HepG2 (cell line): ENCODE measurements around the gene CAPN7. TPM values are rescaled to one million over a fixed set of nuclear protein-coding genes. Genes with fewer than 3 reads are reported as not detected.
A peak's percentile ranks its signal among the peaks of the same experiment; 100 is the strongest.

ENCODE experiments used
- ATRX ChIP-seq: sonication (generic); formaldehyde crosslinking; IDR thresholded peaks from 2 replicates; pipeline ENCODE4 v1.4.0; 2020; ENCODE audit warnings: missing genetic modification reagents, borderline replicate concordance
- BRCA1 ChIP-seq: sonication (generic); formaldehyde crosslinking; IDR thresholded peaks from 2 replicates; pipeline ENCODE4 v1.4.0; 2020; ENCODE audit warnings: missing genetic modification reagents
- CSRNP2 ChIP-seq: sonication (generic); formaldehyde crosslinking; conservative IDR thresholded peaks from 2 replicates; pipeline ENCODE4 v1.8.0; 2022; ENCODE audit warnings: low read depth, missing genetic modification reagents
- FIP1L1 ChIP-seq: fragments of 200-400 bp; formaldehyde crosslinking; IDR thresholded peaks from 2 replicates; pipeline ENCODE4 v1.6.1; 2018; ENCODE audit warnings: low read depth, mild to moderate bottlenecking, low read length, moderate library complexity, borderline replicate concordance; ENCODE audit not compliant: insufficient read depth
- GATA4 ChIP-seq: sonication (generic); IDR thresholded peaks from 2 replicates; pipeline ENCODE4 v1.6.1; 2016; ENCODE audit warnings: antibody characterized with exemption, low read depth, borderline replicate concordance
- HHEX ChIP-seq: IDR thresholded peaks from 2 replicates; pipeline ENCODE4 v1.6.1; 2016; ENCODE audit warnings: control low read depth
- KDM1A ChIP-seq: IDR thresholded peaks from 2 replicates; pipeline ENCODE4 v1.6.1; 2016; ENCODE audit warnings: missing compliant biosample characterization
- MAF1 ChIP-seq: sonication (generic); formaldehyde crosslinking; IDR thresholded peaks from 2 replicates; pipeline ENCODE4 v1.5.0; 2020; ENCODE audit warnings: missing genetic modification reagents, borderline replicate concordance
- RFXAP ChIP-seq: sonication (generic); formaldehyde crosslinking; IDR thresholded peaks from 2 replicates; pipeline ENCODE4 v1.4.0; 2020; ENCODE audit warnings: missing genetic modification reagents, borderline replicate concordance
- SOX13 ChIP-seq, 3 experiments: fragments of 450-650 bp in 1 of 3; sonication (generic) in 1 of 3; formaldehyde crosslinking in 1 of 3; IDR thresholded peaks in 2 of 3; conservative IDR thresholded peaks in 1 of 3; 2 replicates each; pipeline versions ENCODE4 v1.5.0 to v1.6.1; 2016 to 2020; ENCODE audit warnings: antibody characterized with exemption in 1 of 3, mild to moderate bottlenecking in 1 of 3, missing compliant biosample characterization in 1 of 3, missing genetic modification reagents in 1 of 3, moderate library complexity in 1 of 3
- TP53 ChIP-seq: sonication (generic); formaldehyde crosslinking; conservative IDR thresholded peaks from 2 replicates; pipeline ENCODE4 v1.4.0; 2020; ENCODE audit warnings: missing genetic modification reagents
- ZBTB21 ChIP-seq: sonication (generic); formaldehyde crosslinking; IDR thresholded peaks from 2 replicates; pipeline ENCODE4 v1.4.0; 2020; ENCODE audit warnings: missing genetic modification reagents
- ZEB1 ChIP-seq: IDR thresholded peaks from 2 replicates; pipeline ENCODE4 v1.6.1; 2012; ENCODE audit warnings: mild to moderate bottlenecking, low read depth, inconsistent platforms; ENCODE audit not compliant: insufficient replicate concordance
- ZFP37 ChIP-seq: sonication (generic); formaldehyde crosslinking; IDR thresholded peaks from 2 replicates; pipeline ENCODE4 v1.4.0; 2020; ENCODE audit warnings: missing genetic modification reagents, borderline replicate concordance
- ZNF333 ChIP-seq: sonication (generic); formaldehyde crosslinking; IDR thresholded peaks from 2 replicates; pipeline ENCODE4 v1.4.0; 2020; ENCODE audit warnings: mild to moderate bottlenecking, missing genetic modification reagents, borderline replicate concordance
- ZNF580 ChIP-seq: IDR thresholded peaks from 2 replicates; pipeline ENCODE4 v1.6.1; 2016; ENCODE audit warnings: low read depth, borderline replicate concordance
- ZNF598 ChIP-seq: sonication (generic); formaldehyde crosslinking; IDR thresholded peaks from 2 replicates; pipeline ENCODE4 v1.5.1; 2020; ENCODE audit warnings: mild to moderate bottlenecking, missing genetic modification reagents, borderline replicate concordance
- ZNF614 ChIP-seq: IDR thresholded peaks from 2 replicates; pipeline ENCODE4 v1.6.1; 2018; ENCODE audit warnings: missing biosample characterization, missing genetic modification reagents, inconsistent platforms, borderline replicate concordance
- polyA plus RNA-seq, 8 experiments: library from polyadenylated mRNA; depleted of rRNA in 3 of 8; stranded (reverse) in 7 of 8; unstranded in 1 of 8; fragments of >200 nt; fragmentation: Illumina TruSeq in 4 of 8; extraction: Trizol in 4 of 8; gene quantifications; 2 replicates each; pipeline versions ENCODE4 v1.2.1 to v1.2.3, GENCODE V29; 2011 to 2016; ENCODE audit warnings: low read depth in 4 of 8, missing spikeins in 1 of 8, mixed read lengths in 1 of 8; ENCODE audit not compliant: insufficient read depth in 1 of 8
- total RNA-seq, 5 experiments: library from RNA; depleted of rRNA; stranded (reverse); fragments of >200 nt; fragmentation: Illumina TruSeq; extraction: Trizol; gene quantifications; 2 replicates each; pipeline ENCODE4 v1.2.3, GENCODE V29; 2016; ENCODE audit warnings: low read depth in 1 of 5
- TF ChIP-seq, protein P1 (sequence below): IDR thresholded peaks from 2 replicates; pipeline ENCODE4 v1.6.1; 2016; ENCODE audit warnings: missing compliant biosample characterization, missing genetic modification reagents, borderline replicate concordance
- TF ChIP-seq, protein P2 (sequence below): sonication (generic); formaldehyde crosslinking; IDR thresholded peaks from 2 replicates; pipeline ENCODE4 v1.9.0; 2021; ENCODE audit warnings: missing genetic modification reagents, borderline replicate concordance
- TF ChIP-seq, protein P3 (sequence below): sonication (generic); formaldehyde crosslinking; IDR thresholded peaks from 2 replicates; pipeline ENCODE4 v1.5.0; 2020; ENCODE audit warnings: mild to moderate bottlenecking, missing genetic modification reagents

CAPN7 gene
- total and polyA plus RNA-seq, 2 of the 13 experiments (the other 11 are each of a cell fraction or from before 2014, with no cell fraction given) = 16.7 to 36.8 TPM

GRCh38 chr3:15171096-15171495, 35.0 kb upstream of the CAPN7 start (continued):
- TF ChIP-seq SOX13 (IDR thresholded peaks at IDR 0.05) (peak; percentile 92), SOX13 (CRISPR knock-in tag; conservative IDR thresholded peaks at IDR 0.05 in 1 of 2, IDR thresholded peaks at IDR 0.05 in 1 of 2) (peak in 1 of 2 experiments; percentile 98; a peak in 2 of 4 replicates), GATA4 (peak; percentile 78; the same call in 1 of the 2 replicates), CSRNP2 (CRISPR knock-in tag) (no peak), ZNF598 (CRISPR knock-in tag) (no peak), ZBTB21 (CRISPR knock-in tag) (peak; percentile 43; the same call in 1 of the 2 replicates), TP53 (CRISPR knock-in tag) (no peak), ZNF580 (CRISPR knock-in tag) (peak; percentile 70; the same call in 1 of the 2 replicates), BRCA1 (CRISPR knock-in tag) (no peak), HHEX (CRISPR knock-in tag) (peak; percentile 89), MAF1 (CRISPR knock-in tag) (no peak), KDM1A (peak; percentile 64; the same call in 1 of the 2 replicates), ZEB1 (peak; percentile 57), ATRX (CRISPR knock-in tag) (no peak), RFXAP (0 out of 2 replicates have a peak, but pooled peaks have one; percentile 44), FIP1L1 (no peak), ZNF333 (CRISPR knock-in tag) (no peak), ZFP37 (CRISPR knock-in tag) (no peak; the same call in 1 of the 2 replicates), ZNF614 (peak; percentile 98)
- TF ChIP-seq, protein P1, sequence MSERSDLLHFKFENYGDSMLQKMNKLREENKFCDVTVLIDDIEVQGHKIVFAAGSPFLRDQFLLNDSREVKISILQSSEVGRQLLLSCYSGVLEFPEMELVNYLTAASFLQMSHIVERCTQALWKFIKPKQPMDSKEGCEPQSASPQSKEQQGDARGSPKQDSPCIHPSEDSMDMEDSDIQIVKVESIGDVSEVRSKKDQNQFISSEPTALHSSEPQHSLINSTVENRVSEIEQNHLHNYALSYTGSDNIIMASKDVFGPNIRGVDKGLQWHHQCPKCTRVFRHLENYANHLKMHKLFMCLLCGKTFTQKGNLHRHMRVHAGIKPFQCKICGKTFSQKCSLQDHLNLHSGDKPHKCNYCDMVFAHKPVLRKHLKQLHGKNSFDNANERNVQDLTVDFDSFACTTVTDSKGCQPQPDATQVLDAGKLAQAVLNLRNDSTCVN = no peak
- TF ChIP-seq, protein P2, sequence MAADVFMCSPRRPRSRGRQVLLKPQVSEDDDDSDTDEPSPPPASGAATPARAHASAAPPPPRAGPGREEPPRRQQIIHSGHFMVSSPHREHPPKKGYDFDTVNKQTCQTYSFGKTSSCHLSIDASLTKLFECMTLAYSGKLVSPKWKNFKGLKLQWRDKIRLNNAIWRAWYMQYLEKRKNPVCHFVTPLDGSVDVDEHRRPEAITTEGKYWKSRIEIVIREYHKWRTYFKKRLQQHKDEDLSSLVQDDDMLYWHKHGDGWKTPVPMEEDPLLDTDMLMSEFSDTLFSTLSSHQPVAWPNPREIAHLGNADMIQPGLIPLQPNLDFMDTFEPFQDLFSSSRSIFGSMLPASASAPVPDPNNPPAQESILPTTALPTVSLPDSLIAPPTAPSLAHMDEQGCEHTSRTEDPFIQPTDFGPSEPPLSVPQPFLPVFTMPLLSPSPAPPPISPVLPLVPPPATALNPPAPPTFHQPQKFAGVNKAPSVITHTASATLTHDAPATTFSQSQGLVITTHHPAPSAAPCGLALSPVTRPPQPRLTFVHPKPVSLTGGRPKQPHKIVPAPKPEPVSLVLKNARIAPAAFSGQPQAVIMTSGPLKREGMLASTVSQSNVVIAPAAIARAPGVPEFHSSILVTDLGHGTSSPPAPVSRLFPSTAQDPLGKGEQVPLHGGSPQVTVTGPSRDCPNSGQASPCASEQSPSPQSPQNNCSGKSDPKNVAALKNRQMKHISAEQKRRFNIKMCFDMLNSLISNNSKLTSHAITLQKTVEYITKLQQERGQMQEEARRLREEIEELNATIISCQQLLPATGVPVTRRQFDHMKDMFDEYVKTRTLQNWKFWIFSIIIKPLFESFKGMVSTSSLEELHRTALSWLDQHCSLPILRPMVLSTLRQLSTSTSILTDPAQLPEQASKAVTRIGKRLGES (CRISPR knock-in tag) = no peak
- TF ChIP-seq, protein P3, sequence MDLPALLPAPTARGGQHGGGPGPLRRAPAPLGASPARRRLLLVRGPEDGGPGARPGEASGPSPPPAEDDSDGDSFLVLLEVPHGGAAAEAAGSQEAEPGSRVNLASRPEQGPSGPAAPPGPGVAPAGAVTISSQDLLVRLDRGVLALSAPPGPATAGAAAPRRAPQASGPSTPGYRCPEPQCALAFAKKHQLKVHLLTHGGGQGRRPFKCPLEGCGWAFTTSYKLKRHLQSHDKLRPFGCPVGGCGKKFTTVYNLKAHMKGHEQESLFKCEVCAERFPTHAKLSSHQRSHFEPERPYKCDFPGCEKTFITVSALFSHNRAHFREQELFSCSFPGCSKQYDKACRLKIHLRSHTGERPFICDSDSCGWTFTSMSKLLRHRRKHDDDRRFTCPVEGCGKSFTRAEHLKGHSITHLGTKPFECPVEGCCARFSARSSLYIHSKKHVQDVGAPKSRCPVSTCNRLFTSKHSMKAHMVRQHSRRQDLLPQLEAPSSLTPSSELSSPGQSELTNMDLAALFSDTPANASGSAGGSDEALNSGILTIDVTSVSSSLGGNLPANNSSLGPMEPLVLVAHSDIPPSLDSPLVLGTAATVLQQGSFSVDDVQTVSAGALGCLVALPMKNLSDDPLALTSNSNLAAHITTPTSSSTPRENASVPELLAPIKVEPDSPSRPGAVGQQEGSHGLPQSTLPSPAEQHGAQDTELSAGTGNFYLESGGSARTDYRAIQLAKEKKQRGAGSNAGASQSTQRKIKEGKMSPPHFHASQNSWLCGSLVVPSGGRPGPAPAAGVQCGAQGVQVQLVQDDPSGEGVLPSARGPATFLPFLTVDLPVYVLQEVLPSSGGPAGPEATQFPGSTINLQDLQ (CRISPR knock-in tag) = no peak
